ENCODE measurements around the gene ZNF662. TPM values are rescaled to one million over a fixed set of nuclear protein-coding genes. Genes with fewer than 3 reads are reported as not detected.
A peak's percentile ranks its signal among the peaks of the same experiment; 100 is the strongest.

Gene ZNF662
- total and polyA plus RNA-seq, 9 of the 15 experiments (the other 6 are each of a cell fraction or from before 2014, with no cell fraction given) = 0.07 to 0.55 (median 0.27) TPM

- TF ChIP-seq FOXK2 (conservative IDR thresholded peaks at IDR 0.05 in 1 of 2, IDR thresholded peaks at IDR 0.05 in 1 of 2; ENCODE audit: low read depth in 2 of 2) = no peak
- TF ChIP-seq PRDM10 (IDR thresholded peaks at IDR 0.05; ENCODE audit: partially characterized antibody) = peak; percentile 38
- Histone ChIP-seq H3K27me3 (ENCODE audit: control insufficient read depth in 2 of 2, insufficient read depth in 2 of 2, low read length in 2 of 2) (peaks cover 29 to 46% of the 10 kb centered on the region in 2 experiments), H3K4me3 (no peak overlapping the region), H3K36me3 (ENCODE audit: control insufficient read depth, insufficient read depth, low read length) (no peaks in the 10 kb centered on the region), H3K79me2 (ENCODE audit: control insufficient read depth, insufficient read depth, low read length) (no peaks in the 10 kb centered on the region), H3K9me3 (replicated peaks; ENCODE audit: control insufficient read depth, insufficient read depth, low read depth, low read length) (no peaks in the 10 kb centered on the region), H2AFZ (ENCODE audit: low read depth, low read length) (no peak overlapping the region), H3K27ac (ENCODE audit: extremely low read depth, low read depth, low read length) (no peak overlapping the region), H3K4me2 (ENCODE audit: insufficient read depth, low read length) (no peak overlapping the region), H3K9me1 (ENCODE audit: control insufficient read depth, insufficient read depth, low read length) (peaks cover 2% of the 10 kb centered on the region), H3K9ac (ENCODE audit: insufficient read depth in 1 of 2, low read depth in 2 of 2, low read length in 2 of 2) (no peak overlapping the region), H3K4me1 (replicated peaks in 1 of 2; ENCODE audit: control insufficient read depth in 2 of 2, insufficient read depth in 2 of 2, low read length in 2 of 2) (peaks cover 0 to 12% of the 10 kb centered on the region in 2 experiments; a peak in 3 of 5 replicates), H4K20me1 (replicated peaks; ENCODE audit: control insufficient read depth, insufficient read depth, low read length) (peaks cover 4% of the 10 kb centered on the region; the same call in 1 of the 2 replicates)
- in situ Hi-C loops (cut with MboI) (loop anchor here (5.0 kb wide), 1 partner anchor 95 kb away; no protein-coding TSS in a partner anchor), intact Hi-C loops (cut with micrococcal nuclease) (no loop called here)
- DNase-seq (ENCODE audit: extremely low read depth in 1 of 4, low spot score in 3 of 4) (no peak), ATAC-seq (no peak), FAIRE-seq (no peak)
- CTCF ChIA-PET (ENCODE audit: low intra/inter-chr PET ratio) = interaction anchor here (0.6 kb wide), 1 partner anchor 59 kb away, joined by 3 read pairs; no protein-coding TSS in a partner anchor
- 2% methylated on average over 7 of the region's 7 CpGs for WGBS (ENCODE audit: insufficient coverage, low coverage, missing lambda C conversion rate)
- BruUV-seq (replicated peaks) = no TSS peak
- POLR2A ChIA-PET = interaction anchor here (0.6 to 2.2 kb wide), 3 partner anchors 7 to 76 kb away, joined by 3 to 12 read pairs (median 3); no protein-coding TSS in a partner anchor
Measured at GRCh38 chr3:42876940-42877720, 28.8 kb upstream of the ZNF662 start.

Measured in K562 (cell line).